GM12872 (cell line): ENCODE data around the gene CPED1.

Source experiments
- CTCF ChIP-seq: IDR thresholded peaks from 3 replicates; pipeline ENCODE4 v1.5.1; 2011; ENCODE audit warnings: low read depth, mild to moderate bottlenecking, low read length, moderate library complexity; ENCODE audit not compliant: insufficient read depth

CPED1 gene

DNA sequence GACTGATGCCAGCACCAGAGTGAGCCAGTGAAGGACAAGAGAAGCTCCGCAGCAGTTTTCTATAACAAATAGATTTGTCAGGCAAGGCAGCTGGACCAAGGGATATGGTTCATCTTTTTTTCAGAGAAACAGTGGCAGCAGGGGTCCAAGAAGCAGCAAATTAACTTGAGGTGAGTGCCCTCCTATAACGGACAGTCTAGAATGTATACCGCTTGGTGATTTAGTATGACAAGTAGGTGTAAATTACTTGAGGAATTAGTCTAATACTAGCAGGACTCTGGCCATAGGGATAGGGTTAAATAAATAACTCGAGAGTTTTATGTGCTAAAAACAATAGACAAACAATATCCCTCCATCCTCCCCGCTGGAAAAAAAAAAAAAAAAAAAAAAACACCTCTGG lies 187.3 kb downstream of the CPED1 start:
- no peak for TF ChIP-seq CTCF

- TF ChIP-seq CTCF: no peak
Observed at GRCh38 chr7:121178452-121178851, 189.9 kb downstream of the CPED1 start.

DNA sequence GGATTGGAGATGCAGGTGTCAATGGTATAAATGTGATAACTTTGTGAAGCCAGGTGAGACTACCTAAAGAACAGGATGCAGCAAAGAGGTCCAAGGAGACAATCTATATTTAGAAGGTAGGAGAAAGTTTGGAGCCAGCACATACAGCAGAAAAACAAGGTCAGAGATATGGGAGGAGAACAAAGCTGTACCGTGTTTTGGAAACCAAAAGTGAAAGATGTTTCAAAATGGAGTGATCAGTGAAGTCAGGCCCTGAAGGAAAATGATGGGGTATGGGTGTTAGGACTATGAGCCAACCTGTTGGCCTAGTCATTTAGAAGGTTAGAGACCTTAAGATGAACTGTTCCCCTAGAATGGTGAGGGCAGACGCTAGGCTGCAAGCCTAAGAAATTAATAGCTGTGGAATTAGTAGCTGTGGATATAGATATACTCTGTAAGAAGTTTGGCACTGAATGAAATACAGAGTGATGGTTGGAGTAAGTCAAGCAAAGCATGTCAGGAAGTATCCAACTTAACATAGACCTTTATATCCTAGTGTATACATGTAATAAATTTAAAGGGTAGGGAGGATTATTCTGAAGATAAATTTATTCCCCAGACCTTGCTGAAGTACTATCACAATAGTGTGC lies 190.5 kb downstream of the CPED1 start:
- TF ChIP-seq CTCF: no peak

DNA sequence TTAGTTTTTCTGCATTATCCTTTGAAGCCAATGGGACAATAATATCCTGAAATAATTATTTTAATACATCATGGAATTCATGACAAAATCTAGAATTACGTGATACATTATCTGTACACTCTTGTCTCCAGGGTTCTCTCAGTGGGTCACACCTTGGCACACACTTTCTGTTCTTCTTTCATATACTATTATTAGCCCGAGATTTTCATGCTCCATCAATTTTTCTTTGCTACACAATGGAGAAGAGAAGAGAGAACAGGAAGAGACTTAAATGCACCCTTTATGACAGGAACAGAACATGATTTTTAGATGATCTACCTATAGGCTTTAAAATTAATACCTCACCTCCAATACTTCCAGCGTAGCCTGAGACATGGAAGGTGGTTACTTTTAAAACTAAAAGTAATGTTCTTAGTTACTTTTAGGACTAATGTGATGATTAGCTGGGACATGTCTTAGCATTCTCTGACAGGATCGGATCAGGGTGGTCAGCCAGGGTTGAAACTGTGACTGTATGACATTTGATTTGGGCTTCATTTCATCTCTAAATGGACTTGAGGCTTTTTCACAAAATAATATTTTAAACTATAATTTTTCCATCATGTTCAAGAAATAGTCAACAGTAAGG lies 192.0 kb downstream of the CPED1 start:
- no peak for TF ChIP-seq CTCF

GRCh38 chr7:121181357-121181756 lies 192.8 kb downstream of the CPED1 start:
- no peak for TF ChIP-seq CTCF

- no peak for TF ChIP-seq CTCF
Observed at GRCh38 chr7:121182281-121182680, 193.8 kb downstream of the CPED1 start.

DNA sequence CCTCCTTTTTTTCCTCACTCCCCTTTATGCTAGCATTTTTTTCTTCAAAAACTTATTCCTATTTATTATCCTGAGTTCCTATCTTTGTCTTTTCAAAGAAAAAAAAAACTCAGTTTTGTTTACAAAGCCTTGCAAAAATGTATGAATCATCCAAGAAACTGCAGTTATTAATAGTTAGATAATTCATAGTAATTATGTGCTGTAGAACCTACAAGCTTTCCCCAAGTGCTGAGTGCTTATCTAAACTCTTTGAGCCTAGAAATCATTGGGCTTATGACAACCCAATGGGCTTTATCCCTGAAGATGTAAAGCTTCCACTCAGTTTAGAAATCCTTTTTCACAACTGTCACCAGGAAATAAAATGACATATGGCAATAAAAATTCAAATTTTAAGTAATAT lies 194.4 kb downstream of the CPED1 start:
- no peak for TF ChIP-seq CTCF

GRCh38 chr7:121186746-121187145 lies 198.2 kb downstream of the CPED1 start:
- no peak for TF ChIP-seq CTCF
